KG1 (cell line): Measurements from ENCODE around the gene DNAJB6.
A peak's percentile ranks its signal among the peaks of the same experiment; 100 is the strongest.

Experiments
- DNase-seq: peaks from one replicate; lab custom pipeline; 2025; lab: John Stamatoyannopoulos, UW

The DNAJB6 gene

GRCh38 chr7:157370742-157371141, 33.9 kb downstream of the DNAJB6 start:
- no peak for DNase-seq

- DNase-seq, result no peak
Measured at GRCh38 chr7:157371296-157371695, 34.5 kb downstream of the DNAJB6 start.

- DNase-seq, result no peak
Measured at GRCh38 chr7:157372300-157373232, 35.8 kb downstream of the DNAJB6 start.

- DNase-seq, result no peak
Measured at GRCh38 chr7:157373493-157373892, 36.7 kb downstream of the DNAJB6 start.

GRCh38 chr7:157375410-157375809, 38.6 kb downstream of the DNAJB6 start:
- no peak for DNase-seq

GRCh38 chr7:157377436-157378124, 40.8 kb downstream of the DNAJB6 start:
- DNase-seq, result no peak

GRCh38 chr7:157378390-157378789, 41.6 kb downstream of the DNAJB6 start:
- no peak for DNase-seq

- no peak for DNase-seq
Measured at GRCh38 chr7:157379493-157379892, 42.7 kb downstream of the DNAJB6 start.

GRCh38 chr7:157380416-157380815, 43.6 kb downstream of the DNAJB6 start:
- no peak for DNase-seq

- no peak for DNase-seq
Measured at GRCh38 chr7:157383868-157384267, 47.1 kb downstream of the DNAJB6 start.

GRCh38 chr7:157384301-157384700, 47.5 kb downstream of the DNAJB6 start:
- no peak for DNase-seq

GRCh38 chr7:157386979-157387800, 50.4 kb downstream of the DNAJB6 start:
- peak; percentile 70 for DNase-seq

- DNase-seq, result no peak
Measured at GRCh38 chr7:157388301-157388700, 51.5 kb downstream of the DNAJB6 start.

- DNase-seq, result peak; percentile 69
Measured at GRCh38 chr7:157389951-157390730, 53.3 kb downstream of the DNAJB6 start.

- no peak for DNase-seq
Measured at GRCh38 chr7:157391036-157391710, 54.4 kb downstream of the DNAJB6 start.

GRCh38 chr7:157392256-157393037, 55.6 kb downstream of the DNAJB6 start:
- no peak for DNase-seq

- DNase-seq, result no peak
Measured at GRCh38 chr7:157394246-157395191, 57.7 kb downstream of the DNAJB6 start.

GRCh38 chr7:157395206-157395605, 58.4 kb downstream of the DNAJB6 start:
- no peak for DNase-seq
